Right ventricle myocardium inferior (tissue), 1 donor: Measurements from ENCODE around the gene UBTD2. TPM values are rescaled to one million over a fixed set of nuclear protein-coding genes. Genes with fewer than 3 reads are reported as not detected.

ENCODE experiments used
- ATAC-seq: fragments of 200-7000 bp; cut with Tn5 transposase; one replicate; pipeline ENCODE4 v1.9.1; 2020; ENCODE audit warnings: mild to moderate bottlenecking, moderate library complexity
- DNase-seq: peaks from one replicate; pipeline ENCODE4 v3.0.0; 2021; ENCODE audit errors: missing footprints
- intact Hi-C: fragments of 100-400 bp; cut with DNase I; formaldehyde crosslinking; loops from one replicate; pipeline ENCODE4 v1.11.0; 2022
- total RNA-seq: library from RNA; stranded (reverse); fragmentation: NEBNext Ultra II Directional; extraction: Animal tissue kit (Norgen Biotek cat#: 25700); gene quantifications from one replicate; pipeline ENCODE4 v1.2.1, GENCODE V29; 2021
- donor health status: DM: no; HTN: yes; CAD: no; lungs with severe emphysema.

The UBTD2 gene
- total RNA-seq, 1 donor from 2014 or later = 8.6 TPM

- DNase-seq (no peak), ATAC-seq (peak; percentile 73)
- intact Hi-C loops = no loop called here
These were observed 16.9 kb downstream of the UBTD2 start for GRCh38 chr5:172266676-172267092.

GRCh38 chr5:172266071-172266675 lies 17.4 kb downstream of the UBTD2 start:
- intact Hi-C loops = no loop called here
- no peak for DNase-seq
- ATAC-seq = no peak

GRCh38 chr5:172264815-172265395 lies 18.7 kb downstream of the UBTD2 start:
- ATAC-seq (no peak), DNase-seq (no peak)
- intact Hi-C loops = no loop called here

- no peak for ATAC-seq
- intact Hi-C loops = no loop called here
- DNase-seq = no peak
These were observed 28.1 kb downstream of the UBTD2 start for GRCh38 chr5:172255444-172255843.

GRCh38 chr5:172252501-172252900 lies 31.1 kb downstream of the UBTD2 start:
- DNase-seq (no peak), ATAC-seq (no peak)
- intact Hi-C loops = no loop called here

- intact Hi-C loops = no loop called here
- no peak for ATAC-seq
- no peak for DNase-seq
These were observed 32.1 kb downstream of the UBTD2 start for GRCh38 chr5:172251419-172251818.

- DNase-seq (no peak), ATAC-seq (no peak)
- intact Hi-C loops = no loop called here
These were observed 34.9 kb downstream of the UBTD2 start for GRCh38 chr5:172248637-172249036.

- ATAC-seq = no peak
- DNase-seq = no peak
- intact Hi-C loops = no loop called here
These were observed 37.9 kb downstream of the UBTD2 start for GRCh38 chr5:172245703-172246125.

- ATAC-seq = no peak
- intact Hi-C loops = no loop called here
These were observed 38.5 kb downstream of the UBTD2 start for GRCh38 chr5:172245046-172245445.

GRCh38 chr5:172243302-172243701 lies 40.3 kb downstream of the UBTD2 start:
- intact Hi-C loops = no loop called here
- no peak for ATAC-seq
- no peak for DNase-seq

More at GRCh38 chr5:172245046-172245445, 38.5 kb downstream of the UBTD2 start:
- DNase-seq = no peak

- ATAC-seq (no peak), DNase-seq (no peak)
- intact Hi-C loops = no loop called here
These were observed 45.2 kb downstream of the UBTD2 start for GRCh38 chr5:172238334-172238733.

GRCh38 chr5:172235827-172236736 lies 47.5 kb downstream of the UBTD2 start:
- intact Hi-C loops = no loop called here
- ATAC-seq = no peak
- DNase-seq = no peak

- intact Hi-C loops = no loop called here
- DNase-seq (no peak), ATAC-seq (no peak)
These were observed 48.3 kb downstream of the UBTD2 start for GRCh38 chr5:172235132-172235780.

- ATAC-seq (no peak), DNase-seq (no peak)
- intact Hi-C loops = no loop called here
These were observed 49.5 kb downstream of the UBTD2 start for GRCh38 chr5:172234031-172234430.

GRCh38 chr5:172229904-172230303 lies 53.7 kb downstream of the UBTD2 start:
- DNase-seq (no peak), ATAC-seq (no peak)
- intact Hi-C loops = no loop called here

GRCh38 chr5:172224996-172225395 lies 58.6 kb downstream of the UBTD2 start:
- ATAC-seq (no peak), DNase-seq (no peak)
- intact Hi-C loops = no loop called here

- no peak for ATAC-seq
- intact Hi-C loops = no loop called here
- no peak for DNase-seq
These were observed 59.4 kb downstream of the UBTD2 start for GRCh38 chr5:172223901-172224873.

- DNase-seq (no peak), ATAC-seq (no peak)
- intact Hi-C loops = no loop called here
These were observed 64.3 kb downstream of the UBTD2 start for GRCh38 chr5:172219296-172219695.
